GM10847 (cell line): ENCODE data around the gene PHLPP1.

Experiments
- POLR2A ChIP-seq: IDR thresholded peaks from 2 replicates; pipeline ENCODE4 v1.6.1; 2011; ENCODE audit not compliant: insufficient read length; ENCODE audit errors: extremely low read depth

Gene PHLPP1

DNA sequence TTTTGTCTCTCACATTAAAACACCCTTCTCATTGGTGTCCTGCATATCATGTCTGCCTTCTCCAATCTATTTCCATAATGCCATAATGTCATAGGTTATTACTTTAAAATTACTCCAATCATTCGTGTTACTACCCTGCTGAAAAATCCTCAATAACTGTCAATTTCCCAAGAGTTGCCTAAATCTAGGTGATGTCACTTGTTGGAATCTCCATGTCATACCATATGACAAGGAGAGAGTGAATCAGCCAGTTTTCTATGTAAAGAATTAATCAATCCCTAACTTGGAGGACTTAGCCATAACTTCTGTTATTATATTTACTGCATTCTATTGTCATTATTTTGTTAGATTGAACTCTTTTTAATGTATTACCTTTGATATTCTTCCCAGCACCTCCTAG lies 62.5 kb downstream of the PHLPP1 start:
- no peak for TF ChIP-seq POLR2A

DNA sequence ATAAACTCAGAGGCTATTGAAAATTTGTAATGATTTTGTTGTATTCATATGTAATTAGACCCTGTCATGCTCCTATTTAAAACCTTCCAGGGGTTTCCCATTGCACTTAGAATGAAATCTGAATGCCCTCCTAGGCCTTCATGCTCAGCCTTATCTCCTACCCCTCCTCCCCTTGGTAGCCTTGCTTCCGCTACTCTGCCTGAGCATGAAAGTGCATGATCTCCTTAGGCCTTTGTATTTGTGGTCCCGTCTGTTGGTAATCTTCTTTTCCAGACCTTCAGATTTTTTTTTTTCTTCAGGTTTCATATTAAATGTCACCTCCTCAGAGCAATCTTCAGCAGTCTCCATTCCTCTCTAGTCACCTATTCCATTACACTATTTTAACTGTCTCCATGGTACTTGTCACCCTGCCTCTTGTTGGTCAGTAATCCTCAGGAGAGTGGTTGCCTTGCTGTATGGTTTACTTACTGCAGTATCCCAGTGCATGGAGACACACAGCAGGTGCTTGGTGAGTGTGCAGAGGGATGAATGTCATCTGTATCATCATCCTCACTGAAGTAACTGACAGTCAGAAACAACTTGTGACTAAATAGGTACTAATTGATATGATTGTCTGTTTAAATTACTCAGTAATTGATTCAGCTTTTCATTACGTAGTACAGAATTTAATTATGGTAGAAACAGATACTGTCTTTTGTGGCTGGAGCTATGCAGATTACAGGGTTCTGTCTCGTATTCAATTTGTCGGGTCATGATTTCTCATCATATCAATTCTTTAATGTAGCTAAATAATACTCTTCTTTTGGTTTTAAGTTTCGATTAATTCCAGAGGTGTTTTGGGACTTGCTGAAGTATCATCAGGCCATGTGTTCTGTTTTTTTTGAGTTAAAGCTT lies 63.9 kb downstream of the PHLPP1 start:
- TF ChIP-seq POLR2A, result no peak

GRCh38 chr18:62781262-62781661 lies 65.9 kb downstream of the PHLPP1 start:
- TF ChIP-seq POLR2A, result no peak

DNA sequence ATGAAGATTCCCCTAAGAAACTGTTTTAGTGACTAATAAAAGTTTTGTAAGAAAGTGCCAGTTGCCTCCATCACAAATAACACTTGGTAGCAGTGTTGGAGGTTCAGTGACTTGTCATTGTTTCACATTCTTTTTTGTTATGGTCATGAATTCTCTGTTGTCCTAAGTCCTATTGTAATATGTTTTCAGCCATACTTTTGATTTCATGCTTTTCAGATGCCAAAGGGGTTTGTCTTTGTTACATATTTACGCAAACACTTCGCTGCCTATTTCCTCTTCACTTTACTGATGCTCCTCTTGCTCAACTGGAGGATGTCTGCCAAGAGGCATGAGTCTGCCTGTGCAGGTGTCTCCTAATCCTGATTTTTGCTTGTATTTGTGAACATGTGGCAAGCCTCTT lies 66.6 kb downstream of the PHLPP1 start:
- no peak for TF ChIP-seq POLR2A

DNA sequence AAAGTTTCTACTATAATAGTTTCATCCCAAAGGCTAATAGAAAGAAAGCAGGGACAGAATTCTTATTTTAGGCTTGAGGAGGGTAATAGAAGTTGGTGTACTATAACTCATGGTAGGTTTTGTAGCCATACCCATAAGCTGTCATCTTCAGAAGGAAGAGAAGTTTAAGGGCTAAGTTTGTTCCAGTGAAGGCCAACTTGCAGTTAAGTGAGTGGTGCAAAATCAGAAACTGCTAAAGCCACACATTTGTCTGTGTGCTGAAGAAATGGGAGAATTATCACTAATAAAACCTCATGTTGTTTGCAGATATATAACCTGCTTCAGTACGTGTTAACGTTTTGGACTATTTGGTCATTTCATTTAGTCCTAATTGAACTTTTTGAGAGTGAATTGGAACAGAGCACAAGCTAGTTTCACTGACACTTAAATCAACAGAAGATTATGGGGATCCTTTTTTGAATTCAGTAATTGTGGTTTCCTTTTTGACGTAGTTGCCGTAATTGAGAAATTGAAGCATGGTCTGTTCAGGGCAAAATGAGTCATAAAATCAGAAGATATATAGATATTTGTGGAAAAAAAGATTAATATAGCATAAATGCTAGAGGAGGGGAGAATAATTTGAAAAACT lies 69.1 kb downstream of the PHLPP1 start:
- no peak for TF ChIP-seq POLR2A

GRCh38 chr18:62784966-62785413 lies 69.6 kb downstream of the PHLPP1 start:
- TF ChIP-seq POLR2A, result no peak

GRCh38 chr18:62786689-62787088 lies 71.3 kb downstream of the PHLPP1 start:
- no peak for TF ChIP-seq POLR2A

- TF ChIP-seq POLR2A, result no peak
Measured at GRCh38 chr18:62788111-62788510, 72.8 kb downstream of the PHLPP1 start.

- no peak for TF ChIP-seq POLR2A
Measured at GRCh38 chr18:62788876-62789275, 73.5 kb downstream of the PHLPP1 start.

GRCh38 chr18:62790871-62791772 lies 75.8 kb downstream of the PHLPP1 start:
- no peak for TF ChIP-seq POLR2A

- no peak for TF ChIP-seq POLR2A
Measured at GRCh38 chr18:62792016-62792415, 76.7 kb downstream of the PHLPP1 start.

- no peak for TF ChIP-seq POLR2A
Measured at GRCh38 chr18:62795813-62796212, 80.5 kb downstream of the PHLPP1 start.

GRCh38 chr18:62796216-62796621 lies 80.9 kb downstream of the PHLPP1 start:
- TF ChIP-seq POLR2A, result no peak

GRCh38 chr18:62797329-62797728 lies 82.0 kb downstream of the PHLPP1 start:
- TF ChIP-seq POLR2A, result no peak

DNA sequence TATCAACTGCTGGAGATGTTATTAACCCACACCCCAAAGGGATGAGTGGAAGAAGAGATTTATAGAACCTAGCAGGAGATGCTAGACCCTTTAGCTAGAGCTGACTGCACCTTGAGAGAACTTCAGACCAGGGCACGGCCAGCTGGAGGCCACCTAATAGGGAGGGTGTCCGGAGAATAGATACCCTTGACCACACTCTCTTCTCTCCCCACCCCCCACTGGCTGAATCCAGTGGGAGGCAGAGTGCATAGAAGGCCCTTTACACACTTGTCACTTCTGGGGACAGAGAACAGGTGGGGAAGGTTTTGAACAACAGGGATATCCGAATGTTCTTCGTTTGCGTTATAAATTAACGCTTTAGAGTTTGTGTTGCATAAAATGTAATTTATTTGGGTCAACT lies 84.6 kb downstream of the PHLPP1 start:
- TF ChIP-seq POLR2A, result no peak
